ENCODE measurements around the gene KLKB1.

DNA sequence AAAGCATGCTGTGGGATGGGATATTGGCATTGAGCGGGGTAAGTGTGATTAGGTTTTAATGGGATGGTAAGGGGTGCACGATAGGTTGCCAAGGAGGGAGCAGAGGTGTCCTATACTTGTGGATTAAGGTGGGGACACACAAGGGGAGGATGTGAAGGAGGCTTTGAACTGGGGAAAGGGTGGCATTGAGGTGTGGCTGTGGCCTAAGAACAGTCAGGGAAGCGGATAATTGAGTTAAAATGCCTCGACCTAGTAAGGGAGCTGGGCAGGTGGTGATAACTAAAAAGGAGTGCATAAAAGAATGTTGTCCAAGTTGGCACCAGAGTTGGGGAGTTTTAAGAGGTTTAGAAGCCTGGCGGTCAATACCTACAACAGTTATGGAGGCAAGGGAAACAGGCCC, 17.5 kb downstream of the KLKB1 start:
- TF ChIP-seq POLR2AphosphoS5 (IDR thresholded peaks at IDR 0.05; ENCODE audit: low read depth, low read length): no peak
- no peak for TF ChIP-seq FOXP2 (optimal IDR thresholded peaks at IDR 0.05; ENCODE audit: borderline replicate concordance, extremely low read depth, extremely low read length, insufficient read depth)
- TF ChIP-seq, protein P1, sequence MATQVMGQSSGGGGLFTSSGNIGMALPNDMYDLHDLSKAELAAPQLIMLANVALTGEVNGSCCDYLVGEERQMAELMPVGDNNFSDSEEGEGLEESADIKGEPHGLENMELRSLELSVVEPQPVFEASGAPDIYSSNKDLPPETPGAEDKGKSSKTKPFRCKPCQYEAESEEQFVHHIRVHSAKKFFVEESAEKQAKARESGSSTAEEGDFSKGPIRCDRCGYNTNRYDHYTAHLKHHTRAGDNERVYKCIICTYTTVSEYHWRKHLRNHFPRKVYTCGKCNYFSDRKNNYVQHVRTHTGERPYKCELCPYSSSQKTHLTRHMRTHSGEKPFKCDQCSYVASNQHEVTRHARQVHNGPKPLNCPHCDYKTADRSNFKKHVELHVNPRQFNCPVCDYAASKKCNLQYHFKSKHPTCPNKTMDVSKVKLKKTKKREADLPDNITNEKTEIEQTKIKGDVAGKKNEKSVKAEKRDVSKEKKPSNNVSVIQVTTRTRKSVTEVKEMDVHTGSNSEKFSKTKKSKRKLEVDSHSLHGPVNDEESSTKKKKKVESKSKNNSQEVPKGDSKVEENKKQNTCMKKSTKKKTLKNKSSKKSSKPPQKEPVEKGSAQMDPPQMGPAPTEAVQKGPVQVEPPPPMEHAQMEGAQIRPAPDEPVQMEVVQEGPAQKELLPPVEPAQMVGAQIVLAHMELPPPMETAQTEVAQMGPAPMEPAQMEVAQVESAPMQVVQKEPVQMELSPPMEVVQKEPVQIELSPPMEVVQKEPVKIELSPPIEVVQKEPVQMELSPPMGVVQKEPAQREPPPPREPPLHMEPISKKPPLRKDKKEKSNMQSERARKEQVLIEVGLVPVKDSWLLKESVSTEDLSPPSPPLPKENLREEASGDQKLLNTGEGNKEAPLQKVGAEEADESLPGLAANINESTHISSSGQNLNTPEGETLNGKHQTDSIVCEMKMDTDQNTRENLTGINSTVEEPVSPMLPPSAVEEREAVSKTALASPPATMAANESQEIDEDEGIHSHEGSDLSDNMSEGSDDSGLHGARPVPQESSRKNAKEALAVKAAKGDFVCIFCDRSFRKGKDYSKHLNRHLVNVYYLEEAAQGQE (IDR thresholded peaks at IDR 0.05; ENCODE audit: insufficient read depth in 1 of 2, low read depth in 2 of 2, low read length in 2 of 2): no peak

All from PFSK-1 (cell line).